Endometrium (tissue), 2 donors: ENCODE results near the gene ANGEL1.

ENCODE experiments used
- FAIRE-seq: peaks from 2 replicates; lab custom pipeline; 2012; peaks lifted over from hg19 to GRCh38; lab: Jason Lieb, UNC
- donor health status: control.
- donor health status: control.

Gene ANGEL1

DNA sequence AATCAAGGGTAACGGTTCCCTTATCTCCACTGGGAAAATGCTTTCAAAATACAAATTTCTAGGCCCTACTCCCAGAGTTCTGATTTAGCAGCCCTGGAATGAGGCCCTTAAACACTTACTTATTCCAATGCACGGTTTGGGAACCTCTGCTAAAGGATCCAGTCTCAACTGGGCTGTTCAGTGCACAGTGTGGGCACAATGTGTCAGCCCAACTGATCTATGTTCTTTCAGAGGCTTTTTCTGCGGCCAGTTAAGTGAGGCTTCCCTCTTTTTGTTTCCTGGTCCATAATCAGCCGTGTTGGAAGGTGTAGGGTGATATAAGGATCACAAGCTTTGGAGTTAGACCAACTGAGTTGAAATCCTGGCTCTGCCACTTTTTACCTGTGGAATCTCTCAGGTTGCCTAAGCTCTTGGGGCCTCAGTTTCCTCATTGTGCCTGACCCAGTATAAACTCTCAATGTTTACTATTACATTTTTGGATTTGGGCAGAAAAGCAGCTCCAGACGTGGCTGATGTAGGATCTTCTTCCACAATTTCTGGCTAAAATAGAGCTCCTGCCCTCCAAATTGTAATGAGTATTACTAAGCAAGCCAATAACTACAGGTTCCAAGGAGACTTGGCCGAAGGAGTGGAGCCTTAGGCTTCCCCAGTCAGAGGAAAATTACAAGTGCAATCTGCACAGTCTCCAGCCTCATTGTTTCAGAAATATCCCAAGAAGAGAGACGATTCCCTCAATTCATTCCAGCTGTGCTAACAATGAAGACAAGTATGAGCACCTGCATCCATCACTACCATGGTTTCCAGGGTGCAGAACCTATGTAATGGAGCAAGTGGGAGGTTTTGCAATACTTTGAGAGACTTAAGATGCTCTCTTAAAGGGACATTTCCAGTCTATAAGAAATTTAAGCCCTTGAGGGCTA, 2.3 kb upstream of the ANGEL1 start:
- FAIRE-seq: no peak

GRCh38 chr14:76812093-76812421, 625 bp downstream of the ANGEL1 start:
- FAIRE-seq: no peak

DNA sequence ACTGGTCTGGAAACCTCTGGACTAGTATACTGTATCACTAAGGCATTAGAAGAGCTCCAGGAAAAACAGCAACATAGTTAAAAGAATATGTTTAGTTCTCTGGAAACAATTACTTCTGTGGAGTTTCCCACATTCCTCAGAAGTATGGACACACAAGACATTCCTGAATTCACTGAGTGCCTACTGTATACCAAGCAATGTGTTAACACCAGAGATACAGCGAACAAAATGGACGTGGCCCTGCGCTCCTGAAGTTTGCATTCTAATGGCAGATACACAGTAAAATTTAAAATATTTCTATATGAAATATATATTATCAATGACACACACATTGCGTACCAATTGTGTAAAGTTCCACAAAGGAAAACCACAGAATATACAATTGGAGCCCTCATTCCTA, 1.1 kb downstream of the ANGEL1 start:
- no peak for FAIRE-seq

- FAIRE-seq: no peak
Measured at GRCh38 chr14:76810953-76811400, 1.7 kb downstream of the ANGEL1 start.

DNA sequence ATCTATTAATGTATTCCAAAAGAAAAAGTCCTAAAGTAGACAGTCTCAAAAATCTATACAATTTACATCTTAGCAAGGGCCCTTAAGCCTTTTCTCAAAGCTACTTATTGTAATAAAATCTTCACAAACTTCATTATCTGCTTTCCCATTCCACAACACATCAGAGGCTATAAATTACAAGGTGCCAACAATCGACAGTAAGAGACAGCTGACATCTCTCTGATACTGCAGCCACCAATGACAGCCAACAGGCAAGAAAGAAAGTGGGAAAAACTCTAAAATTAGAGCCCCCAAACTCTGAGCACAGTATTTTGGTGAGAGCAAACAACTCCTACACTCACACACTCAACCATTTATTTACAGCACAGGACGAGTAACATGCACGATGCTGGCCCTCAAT, 2.2 kb downstream of the ANGEL1 start:
- FAIRE-seq: no peak

DNA sequence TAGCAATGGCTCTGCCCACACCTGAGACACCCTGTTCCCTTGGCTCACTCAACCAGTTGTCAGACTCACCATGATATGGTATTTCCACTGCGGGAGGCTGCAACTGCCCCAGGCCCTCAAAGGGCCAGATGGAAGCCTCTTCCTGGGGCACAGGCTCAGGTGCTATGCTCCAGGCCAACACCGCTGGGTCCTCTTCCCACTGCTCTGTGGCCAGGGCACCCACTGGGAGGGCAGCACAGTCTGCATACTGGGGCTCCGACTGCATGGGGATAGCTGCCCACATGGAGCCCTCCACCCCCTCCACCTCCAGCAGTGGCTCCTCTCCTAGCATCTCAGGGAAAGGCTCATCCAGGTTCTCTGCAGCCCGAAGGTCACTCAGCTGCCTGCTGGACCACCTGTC, 3.7 kb downstream of the ANGEL1 start:
- FAIRE-seq: no peak

GRCh38 chr14:76808011-76808410, 4.7 kb downstream of the ANGEL1 start:
- no peak for FAIRE-seq

DNA sequence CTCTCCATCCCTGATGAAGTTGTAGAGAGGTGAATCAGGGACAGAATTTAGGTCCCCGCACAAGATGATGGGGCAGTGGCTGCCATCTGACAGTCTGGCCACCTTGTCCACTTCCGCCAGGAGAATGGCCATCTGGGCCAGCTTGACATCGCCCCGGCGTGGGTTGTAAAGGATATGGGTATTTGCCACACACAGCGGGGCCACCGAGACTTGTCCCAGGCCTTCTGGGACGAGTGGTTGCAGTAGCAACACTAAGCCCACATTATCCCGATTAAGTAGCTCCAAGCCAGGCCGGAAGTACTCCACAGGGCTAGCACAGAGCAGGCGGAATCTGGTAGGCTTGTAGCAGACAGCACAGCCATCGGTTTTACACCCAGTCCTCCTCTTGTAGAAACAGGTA, 6.2 kb downstream of the ANGEL1 start:
- FAIRE-seq: no peak

- FAIRE-seq: no peak
Measured at GRCh38 chr14:76793956-76794355, 18.7 kb downstream of the ANGEL1 start.

GRCh38 chr14:76793324-76793723, 19.4 kb downstream of the ANGEL1 start:
- FAIRE-seq: no peak

GRCh38 chr14:76792422-76792821, 20.3 kb downstream of the ANGEL1 start:
- no peak for FAIRE-seq

- FAIRE-seq: no peak
Measured at GRCh38 chr14:76786601-76787000, 26.1 kb downstream of the ANGEL1 start.

DNA sequence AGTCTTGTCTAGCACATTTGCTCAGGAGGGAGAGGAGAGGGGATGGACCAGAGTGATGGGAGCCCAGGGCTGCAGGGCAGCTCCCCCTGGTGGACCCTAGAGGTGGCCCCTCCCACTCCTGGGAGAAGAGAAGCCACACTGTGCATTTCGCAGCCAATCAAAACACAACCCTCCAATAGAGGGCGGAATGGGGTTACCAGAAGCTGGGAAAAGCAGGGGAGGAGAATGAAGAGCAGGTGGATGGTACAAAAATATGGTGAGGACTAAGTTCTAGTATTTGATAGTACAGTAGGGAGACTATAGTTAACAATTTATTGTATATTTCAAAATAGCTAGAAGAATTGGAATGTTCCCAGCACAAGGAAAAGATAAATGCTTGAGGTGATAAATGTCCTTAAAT, 27.8 kb downstream of the ANGEL1 start:
- FAIRE-seq: peak; percentile 78

DNA sequence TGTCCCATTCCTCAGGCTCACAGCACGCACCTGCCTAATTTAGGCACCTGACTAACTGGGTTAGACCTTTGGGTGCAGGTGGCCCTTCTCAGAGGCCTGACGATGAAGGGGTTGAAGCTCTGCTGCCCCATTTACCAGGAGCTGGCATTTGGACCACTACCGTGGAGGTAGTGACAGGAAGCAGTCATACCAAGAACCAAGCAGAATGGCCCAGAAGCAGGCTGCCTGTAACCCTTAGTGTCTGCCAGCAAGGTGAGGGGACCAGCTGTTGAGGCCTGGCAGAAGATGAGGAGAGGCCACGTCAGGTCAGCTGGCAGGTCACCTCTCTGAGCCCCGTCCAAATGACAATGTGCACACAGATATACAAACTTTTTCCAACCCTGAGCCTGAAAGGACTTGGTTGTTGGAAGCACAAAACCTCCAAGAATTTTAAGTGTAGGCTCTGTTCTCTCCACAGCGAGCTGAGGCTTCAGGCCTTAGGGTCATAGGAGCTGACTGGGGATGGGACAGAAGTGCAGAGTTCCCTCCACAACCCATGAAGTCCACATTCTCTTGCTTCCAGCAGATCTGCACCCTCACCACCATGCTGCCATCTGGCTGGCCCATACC, 28.3 kb downstream of the ANGEL1 start:
- no peak for FAIRE-seq

GRCh38 chr14:76782885-76783566, 29.7 kb downstream of the ANGEL1 start:
- FAIRE-seq: no peak

- FAIRE-seq: no peak
Measured at GRCh38 chr14:76782115-76782884, 30.4 kb downstream of the ANGEL1 start.

GRCh38 chr14:76781648-76782051, 31.0 kb downstream of the ANGEL1 start:
- no peak for FAIRE-seq

GRCh38 chr14:76780875-76781647, 31.6 kb downstream of the ANGEL1 start:
- FAIRE-seq: no peak

GRCh38 chr14:76780360-76780759, 32.3 kb downstream of the ANGEL1 start:
- FAIRE-seq: no peak

DNA sequence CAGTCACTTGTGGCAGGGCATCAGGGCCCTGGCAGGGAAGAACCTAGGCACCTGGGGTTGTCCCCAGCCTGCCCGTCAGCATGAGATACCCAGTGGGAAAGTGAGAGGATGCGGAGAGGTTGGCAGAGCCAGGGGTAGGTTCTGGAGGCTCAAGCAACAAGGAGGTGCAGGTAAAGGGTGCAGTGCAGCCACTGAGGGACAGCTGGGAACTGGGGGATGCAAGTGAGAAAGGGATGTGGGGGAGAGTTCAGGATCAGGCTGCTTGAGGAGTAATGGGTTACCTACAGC, 32.7 kb downstream of the ANGEL1 start:
- no peak for FAIRE-seq

GRCh38 chr14:76779221-76780057, 33.2 kb downstream of the ANGEL1 start:
- no peak for FAIRE-seq
